ENCODE data around the gene SERP2. TPM values are rescaled to one million over a fixed set of nuclear protein-coding genes. Genes with fewer than 3 reads are reported as not detected.

SERP2 gene
- polyA plus RNA-seq, 1 donor from 2014 or later = 15.4 TPM

GRCh38 chr13:44388427-44389059, 14.9 kb downstream of the SERP2 start:
- no peak overlapping the region for H3K9ac ChIP-seq (ENCODE audit: low read length)
- H3K79me2 ChIP-seq (replicated peaks; ENCODE audit: insufficient read depth, low read length) = no peaks in the 10 kb centered on the region
- H3K9me2 ChIP-seq (ENCODE audit: insufficient read depth, low read length) = no peaks in the 10 kb centered on the region
- no peaks in the 10 kb centered on the region for H3K36me3 ChIP-seq (ENCODE audit: insufficient read depth, low read length)
- H3K4me3 ChIP-seq (ENCODE audit: low read length) = no peak overlapping the region
- no peak overlapping the region for H2AFZ ChIP-seq (ENCODE audit: low read depth, low read length)
- H3F3A ChIP-seq (ENCODE audit: insufficient read depth, low read length, poor library complexity, severe bottlenecking) = no peaks in the 10 kb centered on the region
- H3K9me3 ChIP-seq (ENCODE audit: low read length) = no peaks in the 10 kb centered on the region
- H3K27ac ChIP-seq (ENCODE audit: low read length) = no peak overlapping the region
- H3K27me3 ChIP-seq (ENCODE audit: insufficient read depth, low read depth, low read length) = no peaks in the 10 kb centered on the region
- no peaks in the 10 kb centered on the region for H4K20me1 ChIP-seq (ENCODE audit: insufficient read depth)
- peak overlapping the region; percentile 14 for H3K4me2 ChIP-seq (ENCODE audit: low read length)
- no peak for TF ChIP-seq REST (IDR thresholded peaks at IDR 0.05; ENCODE audit: borderline replicate concordance)

- Histone ChIP-seq H2AFZ (ENCODE audit: low read depth, low read length) (no peak overlapping the region), H3K4me2 (ENCODE audit: low read length) (no peak overlapping the region), H3K4me3 (ENCODE audit: low read length) (no peak overlapping the region), H3K27me3 (ENCODE audit: insufficient read depth, low read depth, low read length) (no peaks in the 10 kb centered on the region), H3F3A (ENCODE audit: insufficient read depth, low read length, poor library complexity, severe bottlenecking) (no peaks in the 10 kb centered on the region), H3K9ac (ENCODE audit: low read length) (no peak overlapping the region), H3K27ac (ENCODE audit: low read length) (no peak overlapping the region), H4K20me1 (ENCODE audit: insufficient read depth) (no peaks in the 10 kb centered on the region), H3K9me2 (ENCODE audit: insufficient read depth, low read length) (no peaks in the 10 kb centered on the region), H3K36me3 (ENCODE audit: insufficient read depth, low read length) (no peaks in the 10 kb centered on the region), H3K79me2 (replicated peaks; ENCODE audit: insufficient read depth, low read length) (no peaks in the 10 kb centered on the region), H3K9me3 (ENCODE audit: low read length) (no peaks in the 10 kb centered on the region)
- no peak for TF ChIP-seq TAF1 (IDR thresholded peaks at IDR 0.05; ENCODE audit: low read depth)
- no peak for TF ChIP-seq RAD21 (conservative IDR thresholded peaks at IDR 0.05)
- TF ChIP-seq POLR2AphosphoS5 (IDR thresholded peaks at IDR 0.05) = no peak
- no peak for TF ChIP-seq MXI1 (conservative IDR thresholded peaks at IDR 0.05; ENCODE audit: poor library complexity, severe bottlenecking)
- no peak for TF ChIP-seq EZH2 (IDR thresholded peaks at IDR 0.05; ENCODE audit: borderline replicate concordance, insufficient read depth, low read length, poor library complexity, severe bottlenecking)
- TF ChIP-seq REST (IDR thresholded peaks at IDR 0.05; ENCODE audit: borderline replicate concordance) = no peak
- TF ChIP-seq EP300 (conservative IDR thresholded peaks at IDR 0.05; ENCODE audit: poor library complexity, severe bottlenecking) = no peak
- no peak for TF ChIP-seq SMC3 (conservative IDR thresholded peaks at IDR 0.05; ENCODE audit: poor library complexity)
- no peak for TF ChIP-seq CTCF (IDR thresholded peaks at IDR 0.05; ENCODE audit: poor library complexity, severe bottlenecking)
These were observed 15.5 kb downstream of the SERP2 start for GRCh38 chr13:44389060-44389666.

All from neural cell (in vitro differentiated cells).